Mesendoderm (in vitro differentiated cells): ENCODE data around the gene PIMREG.

Experiments
- DNase-seq: peaks from one replicate; pipeline ENCODE4 v3.0.0; 2013
- H2AK5ac ChIP-seq: 2 replicates; pipeline ENCODE4 v1.6.1; 2013; ENCODE audit warnings: low read length, inconsistent platforms
- H2BK120ac ChIP-seq: 2 replicates; pipeline ENCODE4 v1.6.1; 2013; ENCODE audit warnings: low read depth, mild to moderate bottlenecking, low read length, moderate library complexity, mixed read lengths
- H2BK15ac ChIP-seq: replicated peaks from 2 replicates; pipeline ENCODE4 v1.6.1; 2013; ENCODE audit warnings: low read depth, mild to moderate bottlenecking, moderate library complexity
- H2BK5ac ChIP-seq: 2 replicates; pipeline ENCODE4 v1.6.1; 2013; ENCODE audit warnings: low read length, inconsistent platforms
- H3K18ac ChIP-seq: 2 replicates; pipeline ENCODE4 v1.6.1; 2013; ENCODE audit warnings: mild to moderate bottlenecking, low read length, mixed read lengths
- H3K23ac ChIP-seq: one replicate; pipeline ENCODE4 v1.6.1; 2013; ENCODE audit warnings: low read length
- H3K27ac ChIP-seq: 2 replicates; pipeline ENCODE4 v1.5.1; 2013; ENCODE audit warnings: low read depth, mild to moderate bottlenecking, inconsistent platforms, low read length, moderate library complexity
- H3K27me3 ChIP-seq: 2 replicates; pipeline ENCODE4 v1.6.1; 2013; ENCODE audit warnings: low read length, control low read depth, mild to moderate bottlenecking, inconsistent platforms; ENCODE audit not compliant: insufficient read depth, poor library complexity
- H3K36me3 ChIP-seq: 2 replicates; pipeline ENCODE4 v1.6.1; 2013; ENCODE audit warnings: low read length, inconsistent platforms; ENCODE audit not compliant: control insufficient read depth, insufficient read depth
- H3K4ac ChIP-seq: one replicate; pipeline ENCODE4 v1.6.1; 2013; ENCODE audit warnings: low read depth, mild to moderate bottlenecking, low read length, moderate library complexity
- H3K4me1 ChIP-seq: 2 replicates; pipeline ENCODE4 v1.6.1; 2013; ENCODE audit warnings: low read depth, low read length, inconsistent platforms; ENCODE audit not compliant: control insufficient read depth
- H3K4me2 ChIP-seq: 2 replicates; pipeline ENCODE4 v1.6.1; 2013; ENCODE audit warnings: low read length
- H3K4me3 ChIP-seq: 2 replicates; pipeline ENCODE4 v1.5.1; 2013; ENCODE audit warnings: mild to moderate bottlenecking, low read length
- H3K56ac ChIP-seq: one replicate; pipeline ENCODE4 v1.6.1; 2013; ENCODE audit warnings: low read length
- H3K79me1 ChIP-seq: 2 replicates; pipeline ENCODE4 v1.6.1; 2013; ENCODE audit warnings: low read length, inconsistent platforms
- H3K79me2 ChIP-seq: 2 replicates; pipeline ENCODE4 v1.6.1; 2013; ENCODE audit warnings: mild to moderate bottlenecking, low read length; ENCODE audit not compliant: control insufficient read depth, insufficient read depth
- H3K9ac ChIP-seq: 2 replicates; pipeline ENCODE4 v1.6.1; 2013; ENCODE audit warnings: low read length, inconsistent platforms
- H4K5ac ChIP-seq: one replicate; pipeline ENCODE4 v1.6.1; 2013; ENCODE audit warnings: low read length
- H4K8ac ChIP-seq: one replicate; pipeline ENCODE4 v1.6.1; 2013; ENCODE audit warnings: low read depth, mild to moderate bottlenecking, control low read depth, low read length, moderate library complexity
- WGBS: extraction: QIAGEN DNeasy Blood & Tissue Kit; methylation state at CpG from one replicate; pipeline ENCODE4 v1.1.7; 2013; ENCODE audit warnings: low lambda C conversion rate, missing lambda C conversion rate; ENCODE audit not compliant: insufficient coverage; ENCODE audit errors: extremely low coverage; 5-methylcytosine and 5-hydroxymethylcytosine counted together

The PIMREG gene

DNA sequence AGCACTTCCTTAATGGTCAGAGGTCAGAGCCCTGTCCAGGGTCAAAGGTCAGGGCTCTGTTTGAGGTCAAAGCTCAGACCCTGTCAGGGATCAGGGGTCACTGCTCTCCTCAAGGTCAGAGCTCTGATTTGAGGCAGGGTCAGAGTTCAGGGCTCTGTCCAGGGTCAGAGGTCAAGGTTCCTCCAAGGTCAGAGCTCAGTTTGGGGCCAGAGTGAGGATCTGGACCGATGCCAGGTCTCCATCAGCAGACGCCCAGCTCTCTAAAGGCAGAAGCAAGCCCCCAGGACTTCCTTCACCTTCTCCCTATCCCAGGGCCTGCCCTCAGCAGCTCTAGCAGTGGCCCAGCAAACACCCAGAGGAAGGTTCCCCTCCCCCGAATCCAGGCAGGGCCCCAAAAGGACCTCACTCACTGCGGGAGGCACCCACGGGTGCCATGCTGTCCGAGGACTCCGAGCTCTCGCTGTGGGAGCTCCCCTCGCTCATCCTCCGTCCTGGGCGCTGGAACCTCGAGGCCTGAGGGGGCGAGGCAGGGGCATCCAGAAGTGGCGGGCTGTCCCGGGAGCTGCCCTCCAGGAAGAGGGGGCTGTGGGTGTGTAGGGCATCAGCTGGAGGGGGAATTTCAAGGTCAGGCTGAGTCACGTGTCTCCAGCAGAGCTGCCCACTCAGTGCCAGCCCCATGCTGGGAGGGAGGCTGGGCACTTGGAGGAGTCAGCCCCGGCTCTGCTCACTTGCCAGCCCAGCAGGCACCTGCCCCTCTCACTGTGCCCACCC lies 26.7 kb downstream of the PIMREG start:
- Histone ChIP-seq H3K27ac (no peak overlapping the region), H4K5ac (no peak overlapping the region), H3K23ac (no peak overlapping the region), H2AK5ac (no peak overlapping the region), H3K27me3 (no peaks in the 10 kb centered on the region), H3K4me3 (no peak overlapping the region), H2BK5ac (no peak overlapping the region), H3K4me1 (no peaks in the 10 kb centered on the region), H2BK15ac (no peak overlapping the region), H4K8ac (no peak overlapping the region), H3K4ac (no peak overlapping the region), H3K4me2 (no peak overlapping the region), H2BK120ac (no peak overlapping the region), H3K79me1 (no peaks in the 10 kb centered on the region), H3K18ac (no peak overlapping the region), H3K9ac (no peak overlapping the region), H3K56ac (no peak overlapping the region), H3K36me3 (no peaks in the 10 kb centered on the region), H3K79me2 (no peaks in the 10 kb centered on the region)
- WGBS = no CpG with 5 or more reads among the region's 17 CpGs
- no peak for DNase-seq

DNA sequence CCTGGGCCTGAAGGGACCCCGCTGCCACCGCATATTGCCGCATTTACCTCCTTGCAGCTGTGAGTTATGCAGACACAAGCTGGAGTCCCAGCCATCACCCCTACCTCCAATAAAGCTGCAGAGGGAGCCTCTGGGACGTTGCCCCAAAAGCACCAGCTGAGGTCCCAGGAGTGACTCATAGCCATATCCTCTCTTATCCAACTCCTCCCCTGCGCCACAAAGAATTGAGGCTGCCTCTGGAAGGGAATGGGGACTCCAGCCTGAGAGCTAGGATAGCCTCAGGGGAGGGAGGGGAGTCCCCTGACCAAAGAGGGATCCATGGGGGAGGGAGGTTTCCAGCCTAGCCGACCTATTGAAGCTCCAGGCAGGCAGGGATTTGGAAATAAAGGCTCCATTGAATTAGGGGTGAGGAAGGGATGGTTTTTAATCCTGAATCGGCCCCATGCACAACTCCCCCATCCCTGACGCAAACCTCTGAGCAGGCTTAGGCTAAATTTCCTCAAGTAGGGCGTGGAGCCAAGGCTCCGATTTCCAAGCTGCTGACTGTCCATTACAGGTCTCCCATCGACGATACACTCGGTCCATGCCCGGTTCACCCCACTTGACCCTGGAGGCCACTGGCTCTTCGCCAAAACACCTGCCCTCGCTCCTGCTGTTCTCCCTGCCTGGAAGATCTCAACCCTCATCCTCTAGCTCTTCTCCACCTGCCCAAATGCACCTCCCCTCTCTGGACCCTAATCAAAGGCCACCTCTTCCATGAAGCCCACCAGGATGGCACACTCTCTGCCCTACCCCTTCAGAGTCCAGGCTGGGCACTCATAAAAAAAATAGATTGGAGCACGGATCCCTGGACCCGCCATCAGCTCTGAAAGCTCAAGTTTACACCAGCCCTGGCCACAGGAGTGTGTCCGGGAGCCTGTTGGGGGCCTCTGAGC lies 27.5 kb downstream of the PIMREG start:
- DNase-seq = peak; percentile 66
- Histone ChIP-seq H2BK5ac (no peak overlapping the region), H3K79me1 (no peaks in the 10 kb centered on the region), H2AK5ac (no peak overlapping the region), H3K23ac (no peak overlapping the region), H3K4me2 (no peak overlapping the region), H2BK120ac (no peak overlapping the region), H3K9ac (no peak overlapping the region), H3K27me3 (no peaks in the 10 kb centered on the region), H3K27ac (no peak overlapping the region), H4K5ac (no peak overlapping the region), H2BK15ac (no peak overlapping the region), H3K4me3 (no peak overlapping the region), H4K8ac (no peak overlapping the region), H3K36me3 (no peaks in the 10 kb centered on the region), H3K79me2 (no peaks in the 10 kb centered on the region), H3K56ac (no peak overlapping the region), H3K4ac (no peak overlapping the region), H3K18ac (no peak overlapping the region), H3K4me1 (no peaks in the 10 kb centered on the region)
- WGBS = no CpG with 5 or more reads among the region's 19 CpGs

DNA sequence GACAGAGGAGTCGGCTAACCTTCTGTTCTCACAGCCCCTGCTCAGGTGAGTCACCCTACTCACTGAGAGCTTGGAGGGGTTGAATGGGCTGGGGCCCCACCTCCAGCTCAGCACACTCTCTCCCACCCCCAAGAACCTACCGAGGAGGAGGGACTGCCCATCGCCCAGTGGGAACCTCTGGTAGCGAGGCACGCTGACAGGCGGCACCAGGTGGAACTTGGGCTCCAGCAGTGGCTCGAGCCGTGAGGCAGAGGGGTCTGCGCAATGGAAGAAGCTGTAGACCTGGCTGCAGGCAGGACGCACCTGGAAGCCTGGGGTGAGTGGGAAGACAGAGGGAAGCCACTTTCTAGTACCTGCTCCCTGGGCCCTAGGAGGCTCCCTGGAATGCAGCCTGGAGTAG lies 28.3 kb downstream of the PIMREG start:
- Histone ChIP-seq H2AK5ac (no peak overlapping the region), H2BK15ac (no peak overlapping the region), H3K4ac (no peak overlapping the region), H3K36me3 (no peaks in the 10 kb centered on the region), H2BK120ac (no peak overlapping the region), H3K27ac (no peak overlapping the region), H4K8ac (no peak overlapping the region), H2BK5ac (no peak overlapping the region), H3K4me1 (no peaks in the 10 kb centered on the region), H3K23ac (no peak overlapping the region), H3K4me3 (no peak overlapping the region), H4K5ac (no peak overlapping the region), H3K56ac (no peak overlapping the region), H3K27me3 (no peaks in the 10 kb centered on the region), H3K18ac (no peak overlapping the region), H3K79me1 (no peaks in the 10 kb centered on the region), H3K9ac (no peak overlapping the region), H3K4me2 (no peak overlapping the region), H3K79me2 (no peaks in the 10 kb centered on the region)
- WGBS = no CpG with 5 or more reads among the region's 10 CpGs
- DNase-seq = no peak

DNA sequence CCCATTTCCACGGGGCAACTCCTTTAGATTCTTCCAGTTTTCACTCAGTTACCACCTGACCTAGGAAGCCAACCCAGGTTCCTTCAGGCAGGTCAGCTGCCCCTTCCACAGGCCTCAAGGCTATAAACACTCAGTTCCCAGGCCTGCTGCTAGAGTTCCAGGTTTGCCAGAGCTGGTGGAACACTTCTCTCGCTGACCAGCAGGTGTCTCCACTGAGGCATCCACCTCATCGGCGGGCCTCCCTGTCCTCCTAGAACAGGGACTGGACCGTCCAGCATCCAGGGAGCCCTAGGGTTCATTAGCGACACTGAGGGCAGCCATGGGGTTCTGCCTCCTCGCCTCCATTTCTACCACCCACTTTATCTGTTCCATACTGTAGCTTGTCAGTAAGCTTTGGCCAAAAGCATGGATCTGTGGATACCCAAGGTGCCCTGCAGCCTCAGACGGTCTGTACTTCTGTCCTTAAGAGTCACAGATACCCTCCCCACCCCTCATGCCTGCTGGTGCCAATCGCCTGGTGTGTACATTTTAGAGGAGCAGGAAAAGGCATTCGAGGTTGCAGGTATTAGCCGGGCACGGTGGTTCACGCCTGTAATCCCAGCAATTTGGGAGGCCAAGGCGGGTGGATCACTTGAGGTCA lies 29.0 kb downstream of the PIMREG start:
- H2BK120ac ChIP-seq = no peak overlapping the region
- H3K79me1 ChIP-seq = no peaks in the 10 kb centered on the region
- H3K27me3 ChIP-seq = no peaks in the 10 kb centered on the region
- no peak overlapping the region for H3K9ac ChIP-seq
- no peak overlapping the region for H2AK5ac ChIP-seq
- no CpG with 5 or more reads among the region's 14 CpGs for WGBS
- H2BK5ac ChIP-seq = no peak overlapping the region
- no peak overlapping the region for H3K4me3 ChIP-seq
- no peak overlapping the region for H2BK15ac ChIP-seq
- no peak overlapping the region for H3K23ac ChIP-seq
- no peak overlapping the region for H3K27ac ChIP-seq
- no peak overlapping the region for H4K8ac ChIP-seq
- no peak overlapping the region for H3K18ac ChIP-seq
- no peak overlapping the region for H3K56ac ChIP-seq
- no peak overlapping the region for H3K4me2 ChIP-seq
- peak; percentile 84 for DNase-seq
- H4K5ac ChIP-seq = no peak overlapping the region
- H3K36me3 ChIP-seq = no peaks in the 10 kb centered on the region
- H3K4ac ChIP-seq = no peak overlapping the region
- H3K79me2 ChIP-seq = no peaks in the 10 kb centered on the region
- no peaks in the 10 kb centered on the region for H3K4me1 ChIP-seq

DNA sequence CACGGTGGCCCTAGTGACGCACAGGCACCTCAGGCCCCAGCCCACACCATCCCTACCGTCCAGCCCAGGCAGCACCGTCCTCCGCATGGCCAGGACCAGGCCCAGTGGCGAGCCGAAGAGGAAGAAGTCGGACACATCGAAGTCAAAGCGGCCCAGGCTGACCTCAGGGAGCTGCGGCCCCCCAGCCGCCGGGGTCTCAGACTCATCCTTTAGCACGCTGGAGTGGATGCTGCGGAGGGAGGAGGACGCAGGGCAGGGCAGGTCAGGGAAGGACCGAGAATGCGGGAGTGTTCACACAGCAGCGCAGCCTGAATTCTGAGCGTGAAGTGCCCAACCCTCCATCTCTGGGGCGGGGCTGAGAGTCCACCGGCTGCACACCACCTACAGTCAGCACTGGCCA lies 30.1 kb downstream of the PIMREG start:
- no peak overlapping the region for H2AK5ac ChIP-seq
- no peak for DNase-seq
- no peak overlapping the region for H3K4ac ChIP-seq
- no peak overlapping the region for H2BK15ac ChIP-seq
- H3K4me1 ChIP-seq = no peaks in the 10 kb centered on the region
- H4K8ac ChIP-seq = no peak overlapping the region
- no peaks in the 10 kb centered on the region for H3K79me1 ChIP-seq
- no peaks in the 10 kb centered on the region for H3K27me3 ChIP-seq
- H2BK120ac ChIP-seq = no peak overlapping the region
- H3K36me3 ChIP-seq = no peaks in the 10 kb centered on the region
- no peak overlapping the region for H3K4me3 ChIP-seq
- no peak overlapping the region for H3K56ac ChIP-seq
- H2BK5ac ChIP-seq = no peak overlapping the region
- H3K23ac ChIP-seq = no peak overlapping the region
- no CpG with 5 or more reads among the region's 22 CpGs for WGBS
- H4K5ac ChIP-seq = no peak overlapping the region
- H3K4me2 ChIP-seq = no peak overlapping the region
- H3K18ac ChIP-seq = no peak overlapping the region
- no peak overlapping the region for H3K9ac ChIP-seq
- no peaks in the 10 kb centered on the region for H3K79me2 ChIP-seq
- no peak overlapping the region for H3K27ac ChIP-seq
